ENCODE results near the gene ATP5F1E.

DNA sequence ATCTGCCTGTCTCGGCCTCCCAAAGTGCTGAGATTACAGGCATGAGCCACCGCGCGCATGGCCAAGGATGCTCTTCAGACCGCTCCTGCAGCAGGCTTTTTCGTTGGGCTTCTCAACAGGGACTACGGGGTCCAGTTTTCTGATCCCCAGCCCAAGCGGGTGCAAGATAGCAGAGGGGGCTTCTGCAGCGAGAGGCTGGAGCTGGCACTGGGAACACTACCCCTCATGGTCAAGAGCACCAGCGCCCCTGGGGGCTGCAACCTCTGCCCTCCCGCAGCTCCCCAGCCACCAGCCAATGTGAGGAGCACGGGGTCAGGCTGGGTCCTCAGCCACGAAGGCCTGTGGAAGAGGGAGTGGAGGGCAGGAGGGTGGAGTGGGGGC is 31.1 kb downstream of the ATP5F1E start:
- TF ChIP-seq CTCF (IDR thresholded peaks at IDR 0.05), result no peak
- no peak for TF ChIP-seq EP300 (IDR thresholded peaks at IDR 0.05; ENCODE audit: low read depth)
- no peak for TF ChIP-seq POLR2AphosphoS5 (IDR thresholded peaks at IDR 0.05)

All from transverse colon (tissue), 4 donors.